ENCODE measurements around the gene PTGER2. TPM values are rescaled to one million over a fixed set of nuclear protein-coding genes. Genes with fewer than 3 reads are reported as not detected.

The PTGER2 gene
- total RNA-seq, 1 donor from 2014 or later = 0.09 TPM

DNA sequence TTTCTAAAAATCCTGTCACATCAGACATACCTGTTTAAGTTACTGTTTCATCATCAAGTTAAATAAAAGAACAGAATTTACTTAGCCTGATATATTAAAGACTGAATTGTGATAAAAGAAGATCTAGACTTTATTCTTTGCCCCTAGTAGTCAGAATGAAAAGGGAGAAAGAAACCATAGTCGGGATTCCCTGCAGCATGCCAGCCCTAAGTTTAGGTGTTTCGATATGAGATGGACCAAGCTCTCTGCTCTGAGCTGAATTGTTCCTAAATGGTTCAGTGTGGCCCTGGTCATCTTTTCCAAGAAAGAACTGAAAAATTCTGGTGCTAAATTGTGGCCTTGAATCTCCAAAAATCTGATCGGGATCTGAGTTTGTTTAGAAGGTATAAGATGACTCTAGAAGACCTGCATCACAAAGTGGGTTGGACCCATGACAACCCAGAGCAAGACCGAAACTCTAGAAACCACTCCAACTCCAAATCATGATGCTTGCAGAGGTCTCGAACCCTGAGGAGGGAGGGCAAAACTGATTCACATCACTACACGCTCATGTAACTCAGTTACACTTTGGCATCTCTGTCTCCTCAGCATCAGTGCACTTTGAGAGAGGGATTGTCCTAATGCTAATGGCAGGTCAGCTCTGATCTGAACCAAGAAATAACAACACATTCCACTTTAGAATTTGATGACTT lies 15.7 kb downstream of the PTGER2 start:
- DNase-seq = no peak
- peaks cover 17% of the 10 kb centered on the region for H3K4me1 Mint-ChIP-seq
- no peaks in the 10 kb centered on the region for H3K9me3 Mint-ChIP-seq
- TF ChIP-seq, protein P1, sequence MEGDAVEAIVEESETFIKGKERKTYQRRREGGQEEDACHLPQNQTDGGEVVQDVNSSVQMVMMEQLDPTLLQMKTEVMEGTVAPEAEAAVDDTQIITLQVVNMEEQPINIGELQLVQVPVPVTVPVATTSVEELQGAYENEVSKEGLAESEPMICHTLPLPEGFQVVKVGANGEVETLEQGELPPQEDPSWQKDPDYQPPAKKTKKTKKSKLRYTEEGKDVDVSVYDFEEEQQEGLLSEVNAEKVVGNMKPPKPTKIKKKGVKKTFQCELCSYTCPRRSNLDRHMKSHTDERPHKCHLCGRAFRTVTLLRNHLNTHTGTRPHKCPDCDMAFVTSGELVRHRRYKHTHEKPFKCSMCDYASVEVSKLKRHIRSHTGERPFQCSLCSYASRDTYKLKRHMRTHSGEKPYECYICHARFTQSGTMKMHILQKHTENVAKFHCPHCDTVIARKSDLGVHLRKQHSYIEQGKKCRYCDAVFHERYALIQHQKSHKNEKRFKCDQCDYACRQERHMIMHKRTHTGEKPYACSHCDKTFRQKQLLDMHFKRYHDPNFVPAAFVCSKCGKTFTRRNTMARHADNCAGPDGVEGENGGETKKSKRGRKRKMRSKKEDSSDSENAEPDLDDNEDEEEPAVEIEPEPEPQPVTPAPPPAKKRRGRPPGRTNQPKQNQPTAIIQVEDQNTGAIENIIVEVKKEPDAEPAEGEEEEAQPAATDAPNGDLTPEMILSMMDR (IDR thresholded peaks at IDR 0.05) = no peak
- no peak for ATAC-seq (ENCODE audit: low read depth)
- POLR2A ChIA-PET = no interaction called here
- H3K36me3 Mint-ChIP-seq (ENCODE audit: low read depth) = no peaks in the 10 kb centered on the region
- CTCF ChIA-PET = no interaction called here
- no peak overlapping the region for H3K27ac Mint-ChIP-seq
- no peak overlapping the region for H3K4me3 Mint-ChIP-seq
- intact Hi-C loops (cut with micrococcal nuclease) = loop anchor here (5.0 to 10.0 kb wide), 4 partner anchors 367 to 1282 kb away; partner anchors contain the start of genes DDHD1 and ERO1A
- H3K27me3 Mint-ChIP-seq = peaks cover 47% of the 10 kb centered on the region

DNA sequence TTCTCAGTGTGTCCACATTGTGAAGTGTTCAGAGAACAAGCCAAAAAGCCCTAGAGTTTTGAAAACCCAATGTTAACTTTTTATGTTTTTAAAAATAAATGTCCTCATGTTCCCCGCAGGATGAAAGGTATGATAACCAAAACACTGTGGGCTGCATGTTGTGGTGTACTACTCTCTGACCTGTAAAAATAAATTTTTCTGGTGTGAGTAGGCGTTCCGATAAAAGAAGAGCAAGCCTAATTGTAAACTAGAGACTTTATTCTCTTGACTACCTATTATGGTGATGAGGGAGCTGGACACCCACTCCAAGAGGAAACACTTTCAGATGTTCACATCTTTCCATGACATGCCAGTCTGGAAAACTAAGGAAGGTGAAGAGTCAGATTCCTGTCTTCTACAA lies 18.2 kb downstream of the PTGER2 start:
- H3K9me3 Mint-ChIP-seq = no peaks in the 10 kb centered on the region
- intact Hi-C loops (cut with micrococcal nuclease) = no loop called here
- TF ChIP-seq, protein P1 (IDR thresholded peaks at IDR 0.05) = no peak
- peaks cover 6% of the 10 kb centered on the region for H3K4me1 Mint-ChIP-seq
- ChIA-PET POLR2A (no interaction called here), CTCF (no interaction called here)
- no peak overlapping the region for H3K27ac Mint-ChIP-seq
- H3K27me3 Mint-ChIP-seq = peaks cover 56% of the 10 kb centered on the region
- ATAC-seq (ENCODE audit: low read depth) (no peak), DNase-seq (no peak)
- H3K36me3 Mint-ChIP-seq (ENCODE audit: low read depth) = no peaks in the 10 kb centered on the region
- no peak overlapping the region for H3K4me3 Mint-ChIP-seq

DNA sequence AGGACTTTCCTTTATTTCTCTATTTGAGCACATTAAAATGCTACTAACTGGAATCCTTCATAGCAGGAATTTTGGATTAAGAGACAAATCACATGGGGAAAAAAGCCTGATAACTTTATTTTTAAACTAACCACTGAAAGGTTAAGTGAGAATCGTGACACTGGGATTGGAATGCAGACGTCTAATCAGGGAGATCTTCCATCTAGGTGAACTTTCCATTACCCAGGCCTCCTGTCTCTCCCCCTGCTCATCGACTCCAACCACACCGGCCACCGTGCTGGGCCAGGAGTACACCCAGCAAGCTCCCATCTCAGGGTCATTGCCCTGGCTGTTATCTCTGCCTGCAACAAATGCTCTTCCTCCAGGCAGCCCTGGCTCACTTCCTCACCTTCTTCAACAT lies 19.0 kb downstream of the PTGER2 start:
- ChIA-PET POLR2A (no interaction called here), CTCF (no interaction called here)
- H3K9me3 Mint-ChIP-seq = no peaks in the 10 kb centered on the region
- H3K27me3 Mint-ChIP-seq = peaks cover 50% of the 10 kb centered on the region
- no peak overlapping the region for H3K4me3 Mint-ChIP-seq
- no peak for ATAC-seq (ENCODE audit: low read depth)
- no peak for DNase-seq
- TF ChIP-seq, protein P1 (IDR thresholded peaks at IDR 0.05) = no peak
- H3K4me1 Mint-ChIP-seq = no peaks in the 10 kb centered on the region
- H3K27ac Mint-ChIP-seq = no peak overlapping the region
- H3K36me3 Mint-ChIP-seq (ENCODE audit: low read depth) = no peaks in the 10 kb centered on the region
- intact Hi-C loops (cut with micrococcal nuclease) = no loop called here

DNA sequence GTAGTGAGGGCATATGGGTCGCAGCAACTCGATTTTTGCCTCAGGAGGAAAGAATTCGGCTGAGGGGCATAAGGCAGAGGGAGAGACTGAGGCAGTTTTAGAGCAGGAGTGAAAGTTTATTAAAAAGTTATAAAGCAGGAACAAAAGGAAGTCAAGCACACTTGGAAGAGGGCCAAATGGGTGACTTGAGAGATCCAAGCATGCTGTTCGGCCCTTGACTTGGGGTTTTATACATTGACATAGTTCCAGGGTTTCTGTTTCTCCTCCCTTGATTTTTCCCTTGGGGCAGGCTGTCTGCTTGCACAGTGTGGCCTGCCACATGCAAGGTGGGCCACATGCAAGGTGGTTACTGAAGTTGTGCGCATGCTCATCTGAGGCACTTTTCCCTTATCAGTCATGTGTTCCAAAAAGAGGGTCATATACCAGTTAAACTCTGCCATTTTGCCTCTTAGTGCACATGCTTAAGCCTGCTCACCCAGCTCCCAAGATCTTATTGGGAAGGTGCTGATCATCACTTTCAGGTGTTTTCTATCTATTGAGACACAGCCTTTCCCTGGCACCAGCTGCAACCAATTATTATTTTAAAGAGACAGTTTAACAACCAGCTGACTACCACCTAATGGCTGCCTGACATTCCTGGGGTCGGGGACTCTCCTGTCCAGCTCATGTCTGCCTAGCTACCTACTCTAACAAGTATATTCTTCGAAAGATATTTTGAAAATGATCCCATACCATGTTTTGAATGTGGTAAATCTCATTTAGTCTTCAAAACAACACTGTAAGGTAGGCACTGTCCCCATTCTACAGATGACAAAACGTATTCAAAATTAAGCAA lies 19.9 kb downstream of the PTGER2 start:
- no peak overlapping the region for H3K4me3 Mint-ChIP-seq
- ATAC-seq (ENCODE audit: low read depth) = no peak
- H3K27ac Mint-ChIP-seq = no peak overlapping the region
- ChIA-PET POLR2A (no interaction called here), CTCF (no interaction called here)
- DNase-seq = no peak
- peaks cover 50% of the 10 kb centered on the region for H3K27me3 Mint-ChIP-seq
- no peaks in the 10 kb centered on the region for H3K9me3 Mint-ChIP-seq
- TF ChIP-seq, protein P1 (IDR thresholded peaks at IDR 0.05) = no peak
- H3K36me3 Mint-ChIP-seq (ENCODE audit: low read depth) = no peaks in the 10 kb centered on the region
- intact Hi-C loops (cut with micrococcal nuclease) = no loop called here
- no peaks in the 10 kb centered on the region for H3K4me1 Mint-ChIP-seq

DNA sequence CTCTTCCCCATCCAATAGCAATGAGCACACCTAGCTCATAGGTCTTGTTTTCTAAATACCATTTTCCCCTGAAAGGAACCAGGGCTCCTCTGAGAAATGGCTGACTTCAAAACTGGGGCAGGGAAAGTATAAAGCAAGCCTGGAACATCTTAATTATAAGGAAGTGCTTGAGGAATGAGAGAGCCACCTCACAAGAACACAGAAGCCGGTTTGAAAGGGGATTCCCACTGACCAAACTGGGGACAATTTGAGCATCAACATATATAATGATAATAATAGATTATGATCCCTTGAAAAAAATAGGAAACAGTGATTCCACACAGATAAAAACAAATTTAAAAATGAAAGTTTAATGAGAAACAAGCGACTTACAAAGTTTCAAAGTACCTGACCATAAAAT lies 22.1 kb downstream of the PTGER2 start:
- H3K9me3 Mint-ChIP-seq = no peaks in the 10 kb centered on the region
- H3K27ac Mint-ChIP-seq = no peak overlapping the region
- no peaks in the 10 kb centered on the region for H3K4me1 Mint-ChIP-seq
- DNase-seq (no peak), ATAC-seq (ENCODE audit: low read depth) (no peak)
- peaks cover 42% of the 10 kb centered on the region for H3K27me3 Mint-ChIP-seq
- ChIA-PET POLR2A (interaction anchor here (0.5 kb wide), 1 partner anchor 36 kb away, joined by 8 read pairs; no protein-coding TSS in a partner anchor), CTCF (no interaction called here)
- H3K36me3 Mint-ChIP-seq (ENCODE audit: low read depth) = no peaks in the 10 kb centered on the region
- H3K4me3 Mint-ChIP-seq = no peak overlapping the region
- TF ChIP-seq, protein P1 (IDR thresholded peaks at IDR 0.05) = no peak
- intact Hi-C loops (cut with micrococcal nuclease) = no loop called here

Data from activated B cell treated with CpG ODN at 0.5 μM for 24 hours (primary cell).